ENCODE data around the gene NHS.

DNA sequence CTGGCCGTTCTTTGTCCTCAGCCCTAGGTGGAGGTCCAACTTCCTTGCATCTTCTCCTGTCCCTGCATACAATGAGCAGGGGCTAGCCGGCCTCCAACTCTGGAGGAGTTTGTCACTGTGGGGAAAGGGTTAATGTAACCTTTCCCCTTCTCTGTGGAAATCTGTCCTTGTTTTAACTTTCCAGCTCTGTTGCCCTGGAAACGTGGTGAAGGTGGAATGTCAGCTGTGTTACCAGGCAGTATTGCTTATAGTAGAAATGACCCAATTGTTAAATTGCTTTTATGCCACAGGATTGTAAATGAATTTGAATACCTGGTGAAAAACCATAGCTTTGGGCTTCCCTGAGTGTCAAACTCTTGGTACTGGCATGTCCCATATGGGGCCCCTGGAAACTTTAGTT lies 230.7 kb downstream of the NHS start:
- TF ChIP-seq, protein P1, sequence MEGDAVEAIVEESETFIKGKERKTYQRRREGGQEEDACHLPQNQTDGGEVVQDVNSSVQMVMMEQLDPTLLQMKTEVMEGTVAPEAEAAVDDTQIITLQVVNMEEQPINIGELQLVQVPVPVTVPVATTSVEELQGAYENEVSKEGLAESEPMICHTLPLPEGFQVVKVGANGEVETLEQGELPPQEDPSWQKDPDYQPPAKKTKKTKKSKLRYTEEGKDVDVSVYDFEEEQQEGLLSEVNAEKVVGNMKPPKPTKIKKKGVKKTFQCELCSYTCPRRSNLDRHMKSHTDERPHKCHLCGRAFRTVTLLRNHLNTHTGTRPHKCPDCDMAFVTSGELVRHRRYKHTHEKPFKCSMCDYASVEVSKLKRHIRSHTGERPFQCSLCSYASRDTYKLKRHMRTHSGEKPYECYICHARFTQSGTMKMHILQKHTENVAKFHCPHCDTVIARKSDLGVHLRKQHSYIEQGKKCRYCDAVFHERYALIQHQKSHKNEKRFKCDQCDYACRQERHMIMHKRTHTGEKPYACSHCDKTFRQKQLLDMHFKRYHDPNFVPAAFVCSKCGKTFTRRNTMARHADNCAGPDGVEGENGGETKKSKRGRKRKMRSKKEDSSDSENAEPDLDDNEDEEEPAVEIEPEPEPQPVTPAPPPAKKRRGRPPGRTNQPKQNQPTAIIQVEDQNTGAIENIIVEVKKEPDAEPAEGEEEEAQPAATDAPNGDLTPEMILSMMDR (IDR thresholded peaks at IDR 0.05) = no peak
- TF ChIP-seq POLR2A (IDR thresholded peaks at IDR 0.05) (no peak), POLR2AphosphoS5 (IDR thresholded peaks at IDR 0.05) (no peak)
